HL-60 (cell line): Measurements from ENCODE around the gene B3GAT2.

Experiments used
- POLR2AphosphoS5 ChIP-seq: IDR thresholded peaks from 2 replicates; pipeline ENCODE4 v1.6.1; 2012; ENCODE audit warnings: low read depth
- TF ChIP-seq, protein P1 (sequence below): IDR thresholded peaks from one replicate; pipeline ENCODE4 v1.5.1; 2011; ENCODE audit warnings: low read length, control low read depth, inconsistent platforms; ENCODE audit not compliant: insufficient read depth

DNA sequence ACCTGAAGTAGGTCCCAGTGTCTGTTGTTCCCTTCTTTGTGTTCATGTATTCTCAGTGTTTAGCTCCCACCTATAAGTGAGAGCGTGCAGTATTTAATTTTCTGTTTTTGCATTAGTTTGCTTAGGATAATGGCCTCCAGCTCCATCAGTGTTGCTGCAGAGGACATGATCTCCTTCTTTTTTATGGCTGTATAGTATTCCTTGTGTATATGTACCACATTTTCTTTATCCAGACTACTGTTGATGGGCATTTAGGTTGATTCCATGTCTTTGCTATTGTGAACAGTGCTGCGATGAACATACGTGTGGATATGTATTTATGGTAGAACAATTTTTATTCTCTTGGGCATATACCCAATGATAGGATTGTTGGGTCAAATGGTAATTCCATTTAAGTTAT lies 125.4 kb downstream of the B3GAT2 start:
- TF ChIP-seq, protein P1, sequence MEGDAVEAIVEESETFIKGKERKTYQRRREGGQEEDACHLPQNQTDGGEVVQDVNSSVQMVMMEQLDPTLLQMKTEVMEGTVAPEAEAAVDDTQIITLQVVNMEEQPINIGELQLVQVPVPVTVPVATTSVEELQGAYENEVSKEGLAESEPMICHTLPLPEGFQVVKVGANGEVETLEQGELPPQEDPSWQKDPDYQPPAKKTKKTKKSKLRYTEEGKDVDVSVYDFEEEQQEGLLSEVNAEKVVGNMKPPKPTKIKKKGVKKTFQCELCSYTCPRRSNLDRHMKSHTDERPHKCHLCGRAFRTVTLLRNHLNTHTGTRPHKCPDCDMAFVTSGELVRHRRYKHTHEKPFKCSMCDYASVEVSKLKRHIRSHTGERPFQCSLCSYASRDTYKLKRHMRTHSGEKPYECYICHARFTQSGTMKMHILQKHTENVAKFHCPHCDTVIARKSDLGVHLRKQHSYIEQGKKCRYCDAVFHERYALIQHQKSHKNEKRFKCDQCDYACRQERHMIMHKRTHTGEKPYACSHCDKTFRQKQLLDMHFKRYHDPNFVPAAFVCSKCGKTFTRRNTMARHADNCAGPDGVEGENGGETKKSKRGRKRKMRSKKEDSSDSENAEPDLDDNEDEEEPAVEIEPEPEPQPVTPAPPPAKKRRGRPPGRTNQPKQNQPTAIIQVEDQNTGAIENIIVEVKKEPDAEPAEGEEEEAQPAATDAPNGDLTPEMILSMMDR, result no peak
- no peak for TF ChIP-seq POLR2AphosphoS5
